GM12878 (cell line): ENCODE measurements around the gene TRPC3. TPM values are rescaled to one million over a fixed set of nuclear protein-coding genes. Genes with fewer than 3 reads are reported as not detected.

Source experiments
- ATAC-seq: fragments of 200-7000 bp; cut with Tn5 transposase; 3 replicates; pipeline ENCODE4 v1.9.1; 2020; ENCODE audit warnings: mild to moderate bottlenecking, moderate library complexity
- BruUV-seq: library from RNA; stranded (reverse); fragments of 400-500 nt; replicated peaks from 2 replicates; lab custom pipeline; 2021; lab: Mats Ljungman, UMichigan
- CTCF ChIA-PET: fragments of 300-600 bp; sonication (Branson Sonifier 250); formaldehyde crosslinking; extraction: SDS; loops from one replicate; lab custom pipeline; 2021; ENCODE audit warnings: inconsistent platforms; lab: Yijun Ruan, JAX
- POLR2A ChIA-PET: fragments of 350-600 bp; formaldehyde crosslinking; extraction: SDS; loops from one replicate; lab custom pipeline; 2021; ENCODE audit warnings: inconsistent platforms; lab: Charles Lee
- RAD21 ChIA-PET: fragments of 300-600 bp; sonication (Branson Sonifier 250); formaldehyde crosslinking; loops from one replicate; lab custom pipeline; 2023; ENCODE audit warnings: antibody characterized with exemption; ENCODE audit not compliant: unreplicated experiment; lab: Charles Lee
- SMC1A ChIA-PET: fragments of 300-600 bp; sonication (Branson Sonifier 250); formaldehyde crosslinking; loops from one replicate; lab custom pipeline; 2023; ENCODE audit not compliant: unreplicated experiment, uncharacterized antibody; lab: Charles Lee
- DNase-seq: peaks from one replicate; pipeline ENCODE4 v3.0.0-alpha.2; 2011; ENCODE audit warnings: low read depth, low spot score
- FAIRE-seq: peaks from 3 replicates; lab custom pipeline; 2011; peaks lifted over from hg19 to GRCh38; lab: Jason Lieb, UNC
- H2AFZ ChIP-seq: 2 replicates; pipeline ENCODE4 v1.6.0; 2011; ENCODE audit warnings: low read depth, low read length, control low read depth; ENCODE audit not compliant: control insufficient read depth
- H3K27ac ChIP-seq: 2 replicates; pipeline ENCODE4 v1.5.1; 2011; ENCODE audit warnings: control low read depth; ENCODE audit not compliant: control insufficient read depth, insufficient read depth
- H3K27me3 ChIP-seq, 2 experiments: replicated peaks in 1 of 2; 2 replicates each; pipeline versions ENCODE4 v1.6.0 to v1.6.1; 2011; ENCODE audit warnings: low read length in 1 of 2; ENCODE audit not compliant: control insufficient read depth in 2 of 2, insufficient read depth in 2 of 2
- H3K36me3 ChIP-seq, 2 experiments: 2 replicates each; pipeline ENCODE4 v1.5.1; 2011; ENCODE audit warnings: low read length in 1 of 2; ENCODE audit not compliant: control insufficient read depth in 2 of 2, insufficient read depth in 2 of 2
- H3K4me1 ChIP-seq: 2 replicates; pipeline ENCODE4 v1.6.1; 2011; ENCODE audit warnings: mild to moderate bottlenecking, low read length, moderate library complexity, mixed read lengths; ENCODE audit not compliant: control insufficient read depth, insufficient read depth
- H3K4me2 ChIP-seq: 2 replicates; pipeline ENCODE4 v1.6.0; 2011; ENCODE audit warnings: control low read depth; ENCODE audit not compliant: control insufficient read depth, insufficient read depth
- H3K4me3 ChIP-seq: fragments of 200-600 bp; sonication (generic); 2 replicates; pipeline ENCODE4 v1.5.1; 2016
- H3K79me2 ChIP-seq: 2 replicates; pipeline ENCODE4 v1.6.0; 2011; ENCODE audit warnings: low read length; ENCODE audit not compliant: control insufficient read depth, insufficient read depth
- H3K9ac ChIP-seq: 2 replicates; pipeline ENCODE4 v1.8.0; 2011; ENCODE audit warnings: low read length, control low read depth, mixed read lengths; ENCODE audit not compliant: control insufficient read depth, insufficient read depth
- H3K9me3 ChIP-seq: replicated peaks from 3 replicates; pipeline ENCODE4 v1.5.1; 2011; ENCODE audit warnings: mild to moderate bottlenecking, low read length; ENCODE audit not compliant: control insufficient read depth, insufficient read depth
- H4K20me1 ChIP-seq: 2 replicates; pipeline ENCODE4 v1.6.0; 2011; ENCODE audit not compliant: control insufficient read depth, insufficient read depth
- CBX5 ChIP-seq: sonication (generic); IDR thresholded peaks from 2 replicates; pipeline ENCODE4 v1.6.1; 2016; ENCODE audit warnings: low read depth, moderate library complexity, mild to moderate bottlenecking, inconsistent platforms
- CHD1 ChIP-seq: IDR thresholded peaks from 2 replicates; pipeline ENCODE4 v1.6.1; 2012; ENCODE audit warnings: low read depth, low read length, improper control_type of control experiment
- CHD4 ChIP-seq: fragments of 200-600 bp; sonication (generic); IDR thresholded peaks from 2 replicates; pipeline ENCODE4 v1.6.1; 2016; ENCODE audit warnings: mild to moderate bottlenecking
- EGR1 ChIP-seq, 2 experiments: IDR thresholded peaks; 1 replicate in 1 of 2; 2 replicates in 1 of 2; pipeline ENCODE4 v1.6.1; 2011 to 2012; ENCODE audit warnings: low read depth in 2 of 2, low read length in 2 of 2, borderline replicate concordance in 1 of 2, mild to moderate bottlenecking in 1 of 2, moderate library complexity in 1 of 2
- MEF2B ChIP-seq: fragments of 450-650 bp; IDR thresholded peaks from 2 replicates; pipeline ENCODE4 v1.6.1; 2018; ENCODE audit warnings: mild to moderate bottlenecking, moderate library complexity; ENCODE audit not compliant: partially characterized antibody, poor library complexity, severe bottlenecking
- NFYA ChIP-seq: IDR thresholded peaks from 2 replicates; pipeline ENCODE4 v1.6.1; 2011; ENCODE audit warnings: low read depth, mild to moderate bottlenecking, low read length, improper control_type of control experiment, borderline replicate concordance
- RELA ChIP-seq: fragments of 450-650 bp; IDR thresholded peaks from 2 replicates; pipeline ENCODE4 v1.8.0; 2014; ENCODE audit warnings: borderline replicate concordance; ENCODE audit not compliant: partially characterized antibody
- WGBS: methylation state at CpG from one replicate; pipeline ENCODE4 v1.1.6; 2016; ENCODE audit warnings: low lambda C conversion rate; ENCODE audit not compliant: insufficient replicate concordance, insufficient coverage; ENCODE audit errors: missing lambda C conversion rate; 5-methylcytosine and 5-hydroxymethylcytosine counted together
- in situ Hi-C: fragments of 300-500 bp; cut with MboI; formaldehyde crosslinking; loops from 9 replicates; pipeline ENCODE4 v1.14.3; 2018; ENCODE audit warnings: mixed read lengths
- intact Hi-C: fragments of 100-400 bp; cut with micrococcal nuclease; formaldehyde crosslinking; loops from one replicate; pipeline ENCODE4 v1.14.2; 2022; ENCODE audit not compliant: unreplicated experiment
- polyA plus RNA-seq, 11 experiments: library from polyadenylated mRNA; depleted of rRNA in 4 of 11; unstranded in 6 of 11; stranded (reverse) in 5 of 11; fragments of >200 nt; fragmentation: Nextera tagmentation in 4 of 11; fragmentation: Illumina TruSeq in 1 of 11; extraction: Ambion mirVana in 4 of 11; extraction: Trizol in 1 of 11; gene quantifications; 1 replicate in 1 of 11; 2 replicates in 10 of 11; pipeline versions ENCODE4 v1.2.1 to v1.2.3, GENCODE V29; 2011 to 2016; ENCODE audit warnings: inconsistent platforms in 2 of 11, missing spikeins in 2 of 11, low read depth in 1 of 11
- total RNA-seq, 4 experiments: library from RNA; depleted of rRNA in 3 of 4; stranded (reverse); fragments of >200 nt in 3 of 4; fragmentation: Illumina TruSeq in 1 of 4; extraction: Trizol in 1 of 4; gene quantifications; 2 replicates each; pipeline versions ENCODE4 v1.2.1 to v1.2.3, GENCODE V29; 2013 to 2021
- TF ChIP-seq, protein P1 (sequence below): fragments of 450-650 bp; IDR thresholded peaks from 2 replicates; pipeline ENCODE4 v1.6.1; 2017; ENCODE audit warnings: mild to moderate bottlenecking, moderate library complexity
- TF ChIP-seq, protein P2 (sequence below): fragments of 450-650 bp; IDR thresholded peaks from 2 replicates; pipeline ENCODE4 v1.6.1; 2017; ENCODE audit warnings: antibody characterized with exemption, mild to moderate bottlenecking, moderate library complexity
- TF ChIP-seq, protein P3 (sequence below): IDR thresholded peaks from 2 replicates; pipeline ENCODE4 v1.6.1; 2012; ENCODE audit warnings: improper control_type of control experiment, low read depth, low read length; ENCODE audit not compliant: insufficient replicate concordance

Gene TRPC3
- total and polyA plus RNA-seq, 10 of the 15 experiments (the other 5 are each of a cell fraction or from before 2014, with no cell fraction given): not detected

DNA sequence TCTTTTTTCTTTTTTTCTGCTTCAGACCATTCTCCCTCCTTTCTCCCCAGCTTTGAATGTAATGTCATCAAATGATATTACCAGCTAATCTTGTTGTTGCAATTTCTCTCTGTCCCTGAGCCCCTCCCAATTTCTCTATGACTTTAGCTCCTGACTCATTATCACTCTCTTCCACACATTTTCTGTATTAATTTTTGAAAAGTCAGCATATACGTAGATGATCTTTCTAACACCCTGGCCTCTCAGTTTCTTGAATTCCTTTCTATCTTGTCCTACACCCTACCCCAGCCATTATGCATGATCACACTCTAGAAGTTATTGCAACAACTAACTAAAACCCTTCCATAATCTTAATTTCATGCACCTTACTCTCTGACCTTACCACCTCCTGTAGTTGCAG lies 13.1 kb upstream of the TRPC3 start (continued):
- TF ChIP-seq, protein P1, sequence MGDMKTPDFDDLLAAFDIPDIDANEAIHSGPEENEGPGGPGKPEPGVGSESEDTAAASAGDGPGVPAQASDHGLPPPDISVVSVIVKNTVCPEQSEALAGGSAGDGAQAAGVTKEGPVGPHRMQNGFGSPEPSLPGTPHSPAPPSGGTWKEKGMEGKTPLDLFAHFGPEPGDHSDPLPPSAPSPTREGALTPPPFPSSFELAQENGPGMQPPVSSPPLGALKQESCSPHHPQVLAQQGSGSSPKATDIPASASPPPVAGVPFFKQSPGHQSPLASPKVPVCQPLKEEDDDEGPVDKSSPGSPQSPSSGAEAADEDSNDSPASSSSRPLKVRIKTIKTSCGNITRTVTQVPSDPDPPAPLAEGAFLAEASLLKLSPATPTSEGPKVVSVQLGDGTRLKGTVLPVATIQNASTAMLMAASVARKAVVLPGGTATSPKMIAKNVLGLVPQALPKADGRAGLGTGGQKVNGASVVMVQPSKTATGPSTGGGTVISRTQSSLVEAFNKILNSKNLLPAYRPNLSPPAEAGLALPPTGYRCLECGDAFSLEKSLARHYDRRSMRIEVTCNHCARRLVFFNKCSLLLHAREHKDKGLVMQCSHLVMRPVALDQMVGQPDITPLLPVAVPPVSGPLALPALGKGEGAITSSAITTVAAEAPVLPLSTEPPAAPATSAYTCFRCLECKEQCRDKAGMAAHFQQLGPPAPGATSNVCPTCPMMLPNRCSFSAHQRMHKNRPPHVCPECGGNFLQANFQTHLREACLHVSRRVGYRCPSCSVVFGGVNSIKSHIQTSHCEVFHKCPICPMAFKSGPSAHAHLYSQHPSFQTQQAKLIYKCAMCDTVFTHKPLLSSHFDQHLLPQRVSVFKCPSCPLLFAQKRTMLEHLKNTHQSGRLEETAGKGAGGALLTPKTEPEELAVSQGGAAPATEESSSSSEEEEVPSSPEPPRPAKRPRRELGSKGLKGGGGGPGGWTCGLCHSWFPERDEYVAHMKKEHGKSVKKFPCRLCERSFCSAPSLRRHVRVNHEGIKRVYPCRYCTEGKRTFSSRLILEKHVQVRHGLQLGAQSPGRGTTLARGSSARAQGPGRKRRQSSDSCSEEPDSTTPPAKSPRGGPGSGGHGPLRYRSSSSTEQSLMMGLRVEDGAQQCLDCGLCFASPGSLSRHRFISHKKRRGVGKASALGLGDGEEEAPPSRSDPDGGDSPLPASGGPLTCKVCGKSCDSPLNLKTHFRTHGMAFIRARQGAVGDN: no peak
- no peak for TF ChIP-seq CHD1

DNA sequence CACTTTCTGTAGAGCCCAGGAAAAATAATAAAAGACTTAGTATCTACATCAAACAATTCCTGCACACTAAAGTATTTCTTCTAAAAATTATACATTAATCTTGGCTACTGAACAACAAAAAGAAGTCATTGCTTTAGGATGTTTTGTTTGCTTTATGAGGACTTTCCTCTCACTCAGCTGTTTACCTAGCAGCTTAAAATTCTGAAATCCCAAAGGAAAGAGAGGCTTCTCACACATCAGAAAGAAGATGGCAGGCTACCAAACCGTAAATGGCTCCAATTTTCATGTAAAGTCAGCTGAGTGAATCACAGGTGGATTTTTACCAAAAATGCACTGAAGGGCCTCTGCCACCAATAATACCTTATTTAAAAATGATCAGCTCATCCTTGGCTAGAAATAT lies 9.0 kb upstream of the TRPC3 start:
- in situ Hi-C loops: no loop called here
- ChIA-PET RAD21 (no interaction called here), POLR2A (no interaction called here)
- TF ChIP-seq NFYA: no peak
- no peak for TF ChIP-seq EGR1 (IDR thresholded peaks at IDR 0.05; ENCODE audit: borderline replicate concordance in 1 of 2, low read depth in 2 of 2, low read length in 2 of 2)
- no peak for TF ChIP-seq RELA
- no peak for TF ChIP-seq MEF2B
- TF ChIP-seq, protein P2, sequence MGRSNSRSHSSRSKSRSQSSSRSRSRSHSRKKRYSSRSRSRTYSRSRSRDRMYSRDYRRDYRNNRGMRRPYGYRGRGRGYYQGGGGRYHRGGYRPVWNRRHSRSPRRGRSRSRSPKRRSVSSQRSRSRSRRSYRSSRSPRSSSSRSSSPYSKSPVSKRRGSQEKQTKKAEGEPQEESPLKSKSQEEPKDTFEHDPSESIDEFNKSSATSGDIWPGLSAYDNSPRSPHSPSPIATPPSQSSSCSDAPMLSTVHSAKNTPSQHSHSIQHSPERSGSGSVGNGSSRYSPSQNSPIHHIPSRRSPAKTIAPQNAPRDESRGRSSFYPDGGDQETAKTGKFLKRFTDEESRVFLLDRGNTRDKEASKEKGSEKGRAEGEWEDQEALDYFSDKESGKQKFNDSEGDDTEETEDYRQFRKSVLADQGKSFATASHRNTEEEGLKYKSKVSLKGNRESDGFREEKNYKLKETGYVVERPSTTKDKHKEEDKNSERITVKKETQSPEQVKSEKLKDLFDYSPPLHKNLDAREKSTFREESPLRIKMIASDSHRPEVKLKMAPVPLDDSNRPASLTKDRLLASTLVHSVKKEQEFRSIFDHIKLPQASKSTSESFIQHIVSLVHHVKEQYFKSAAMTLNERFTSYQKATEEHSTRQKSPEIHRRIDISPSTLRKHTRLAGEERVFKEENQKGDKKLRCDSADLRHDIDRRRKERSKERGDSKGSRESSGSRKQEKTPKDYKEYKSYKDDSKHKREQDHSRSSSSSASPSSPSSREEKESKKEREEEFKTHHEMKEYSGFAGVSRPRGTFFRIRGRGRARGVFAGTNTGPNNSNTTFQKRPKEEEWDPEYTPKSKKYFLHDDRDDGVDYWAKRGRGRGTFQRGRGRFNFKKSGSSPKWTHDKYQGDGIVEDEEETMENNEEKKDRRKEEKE: no peak
- TF ChIP-seq, protein P3, sequence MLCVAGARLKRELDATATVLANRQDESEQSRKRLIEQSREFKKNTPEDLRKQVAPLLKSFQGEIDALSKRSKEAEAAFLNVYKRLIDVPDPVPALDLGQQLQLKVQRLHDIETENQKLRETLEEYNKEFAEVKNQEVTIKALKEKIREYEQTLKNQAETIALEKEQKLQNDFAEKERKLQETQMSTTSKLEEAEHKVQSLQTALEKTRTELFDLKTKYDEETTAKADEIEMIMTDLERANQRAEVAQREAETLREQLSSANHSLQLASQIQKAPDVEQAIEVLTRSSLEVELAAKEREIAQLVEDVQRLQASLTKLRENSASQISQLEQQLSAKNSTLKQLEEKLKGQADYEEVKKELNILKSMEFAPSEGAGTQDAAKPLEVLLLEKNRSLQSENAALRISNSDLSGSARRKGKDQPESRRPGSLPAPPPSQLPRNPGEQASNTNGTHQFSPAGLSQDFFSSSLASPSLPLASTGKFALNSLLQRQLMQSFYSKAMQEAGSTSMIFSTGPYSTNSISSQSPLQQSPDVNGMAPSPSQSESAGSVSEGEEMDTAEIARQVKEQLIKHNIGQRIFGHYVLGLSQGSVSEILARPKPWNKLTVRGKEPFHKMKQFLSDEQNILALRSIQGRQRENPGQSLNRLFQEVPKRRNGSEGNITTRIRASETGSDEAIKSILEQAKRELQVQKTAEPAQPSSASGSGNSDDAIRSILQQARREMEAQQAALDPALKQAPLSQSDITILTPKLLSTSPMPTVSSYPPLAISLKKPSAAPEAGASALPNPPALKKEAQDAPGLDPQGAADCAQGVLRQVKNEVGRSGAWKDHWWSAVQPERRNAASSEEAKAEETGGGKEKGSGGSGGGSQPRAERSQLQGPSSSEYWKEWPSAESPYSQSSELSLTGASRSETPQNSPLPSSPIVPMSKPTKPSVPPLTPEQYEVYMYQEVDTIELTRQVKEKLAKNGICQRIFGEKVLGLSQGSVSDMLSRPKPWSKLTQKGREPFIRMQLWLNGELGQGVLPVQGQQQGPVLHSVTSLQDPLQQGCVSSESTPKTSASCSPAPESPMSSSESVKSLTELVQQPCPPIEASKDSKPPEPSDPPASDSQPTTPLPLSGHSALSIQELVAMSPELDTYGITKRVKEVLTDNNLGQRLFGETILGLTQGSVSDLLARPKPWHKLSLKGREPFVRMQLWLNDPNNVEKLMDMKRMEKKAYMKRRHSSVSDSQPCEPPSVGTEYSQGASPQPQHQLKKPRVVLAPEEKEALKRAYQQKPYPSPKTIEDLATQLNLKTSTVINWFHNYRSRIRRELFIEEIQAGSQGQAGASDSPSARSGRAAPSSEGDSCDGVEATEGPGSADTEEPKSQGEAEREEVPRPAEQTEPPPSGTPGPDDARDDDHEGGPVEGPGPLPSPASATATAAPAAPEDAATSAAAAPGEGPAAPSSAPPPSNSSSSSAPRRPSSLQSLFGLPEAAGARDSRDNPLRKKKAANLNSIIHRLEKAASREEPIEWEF: no peak
- no peak for TF ChIP-seq CHD4
- no peak for TF ChIP-seq CBX5

More for the DNA sequence above, 9.0 kb upstream of the TRPC3 start:
- Histone ChIP-seq H4K20me1 (no peaks in the 10 kb centered on the region), H3K27ac (no peak overlapping the region), H3K4me3 (no peak overlapping the region), H3K4me2 (no peak overlapping the region), H3K36me3 (no peaks in the 10 kb centered on the region), H3K27me3 (no peaks in the 10 kb centered on the region), H3K79me2 (no peaks in the 10 kb centered on the region), H3K4me1 (no peaks in the 10 kb centered on the region), H2AFZ (no peak overlapping the region), H3K9me3 (no peaks in the 10 kb centered on the region), H3K9ac (no peak overlapping the region)
- WGBS: 0% methylated on average over 1 of the region's 1 CpG
- ChIA-PET SMC1A (no interaction called here), CTCF (interaction anchor here (1.2 to 1.9 kb wide), 2 partner anchors 11 to 42 kb away, joined by 3 to 5 read pairs; no protein-coding TSS in a partner anchor)
- no TSS peak for BruUV-seq
- ATAC-seq (no peak), FAIRE-seq (no peak), DNase-seq (no peak)
- intact Hi-C loops: no loop called here
